SK-N-SH (cell line): Measurements from ENCODE around the gene DOC2A. TPM values are rescaled to one million over a fixed set of nuclear protein-coding genes. Genes with fewer than 3 reads are reported as not detected.

ENCODE experiments used
- CTCF ChIA-PET: fragments of 300-600, 350-600 bp; formaldehyde crosslinking; extraction: SDS; loops from one replicate; lab custom pipeline; 2021; lab: Yijun Ruan, JAX
- POLR2A ChIA-PET: fragments of 350-600 bp; sonication (Branson Sonifier 250); formaldehyde crosslinking; extraction: SDS; loops from one replicate; lab custom pipeline; 2020; ENCODE audit warnings: antibody characterized with exemption, inconsistent platforms; lab: Yijun Ruan, JAX
- DNase-seq: peaks from one replicate; pipeline ENCODE4 v3.0.0; 2012
- H2AFZ ChIP-seq: fragments of 200-600 bp; sonication (generic); 2 replicates; pipeline ENCODE4 v1.8.1; 2016; ENCODE audit warnings: antibody characterized with exemption, mild to moderate bottlenecking, low read depth
- H3F3A ChIP-seq: fragments of 200-600 bp; sonication (generic); replicated peaks from 2 replicates; pipeline ENCODE3; 2016; ENCODE audit warnings: antibody characterized with exemption, mild to moderate bottlenecking; ENCODE audit not compliant: insufficient read depth
- H3K27ac ChIP-seq, 2 experiments: fragments of 200-500 bp in 1 of 2; fragments of 200-600 bp in 1 of 2; sonication (Bioruptor generic) in 1 of 2; sonication (generic), shearing (Covaris generic) in 1 of 2; 2 replicates each; pipeline versions ENCODE4 v1.5.1 to v1.6.1; 2014 to 2016; ENCODE audit warnings: low read depth in 2 of 2, inconsistent platforms in 1 of 2, low read length in 1 of 2, mild to moderate bottlenecking in 1 of 2, mixed read lengths in 1 of 2
- H3K27me3 ChIP-seq: fragments of 200-600 bp; sonication (generic), shearing (Covaris generic); 2 replicates; pipeline ENCODE4 v1.6.1; 2016; ENCODE audit warnings: mixed run types; ENCODE audit not compliant: insufficient read depth
- H3K36me3 ChIP-seq, 2 experiments: fragments of 200-500 bp in 1 of 2; fragments of 200-600 bp in 1 of 2; sonication (Bioruptor generic) in 1 of 2; sonication (generic) in 1 of 2; replicated peaks in 1 of 2; 2 replicates each; pipeline versions ENCODE3 to v1.5.1; 2014 to 2016; ENCODE audit warnings: low read length in 1 of 2, mild to moderate bottlenecking in 1 of 2; ENCODE audit not compliant: insufficient read depth in 2 of 2, control insufficient read depth in 1 of 2
- H3K4me1 ChIP-seq, 2 experiments: fragments of 200-500 bp in 1 of 2; fragments of 200-600 bp in 1 of 2; sonication (Bioruptor generic) in 1 of 2; sonication (generic), shearing (Covaris generic) in 1 of 2; 2 replicates each; pipeline versions ENCODE4 v1.5.1 to v1.6.1; 2014 to 2016; ENCODE audit warnings: low read depth in 1 of 2, low read length in 1 of 2, mixed run types in 1 of 2; ENCODE audit not compliant: insufficient read depth in 2 of 2, control insufficient read depth in 1 of 2
- H3K4me2 ChIP-seq: fragments of 200-600 bp; sonication (generic), shearing (Covaris generic); 2 replicates; pipeline ENCODE4 v1.6.1; 2017; ENCODE audit warnings: mixed run types
- H3K4me3 ChIP-seq, 2 experiments: fragments of 200-500 bp in 1 of 2; fragments of 200-600 bp in 1 of 2; sonication (Bioruptor generic) in 1 of 2; sonication (generic), shearing (Covaris generic) in 1 of 2; 2 replicates each; pipeline versions ENCODE4 v1.5.1 to v1.8.1; 2014 to 2016; ENCODE audit warnings: low read depth in 2 of 2, inconsistent platforms in 1 of 2, low read length in 1 of 2, mild to moderate bottlenecking in 1 of 2, mixed read lengths in 1 of 2, moderate library complexity in 1 of 2
- H3K79me2 ChIP-seq: fragments of 200-600 bp; sonication (generic); 2 replicates; pipeline ENCODE4 v1.8.1; 2017; ENCODE audit warnings: mild to moderate bottlenecking; ENCODE audit not compliant: insufficient read depth
- H3K9ac ChIP-seq: fragments of 200-600 bp; sonication (generic); 2 replicates; pipeline ENCODE4 v1.6.1; 2017; ENCODE audit warnings: mixed run types
- H3K9me2 ChIP-seq: fragments of 200-600 bp; sonication (generic); 2 replicates; pipeline ENCODE4 v1.6.1; 2017; ENCODE audit warnings: mixed run types
- H3K9me3 ChIP-seq: fragments of 200-600 bp; sonication (generic); 2 replicates; pipeline ENCODE4 v1.6.1; 2017; ENCODE audit warnings: mixed run types, mild to moderate bottlenecking, moderate library complexity
- H4K20me1 ChIP-seq: fragments of 200-600 bp; sonication (generic); 2 replicates; pipeline ENCODE4 v1.6.1; 2017; ENCODE audit warnings: mild to moderate bottlenecking, mixed run types; ENCODE audit not compliant: insufficient read depth
- CHD2 ChIP-seq: fragments of 150-350 bp; IDR thresholded peaks from 2 replicates; pipeline ENCODE4 v1.6.1; 2018; ENCODE audit warnings: low read length; ENCODE audit not compliant: partially characterized antibody
- ELF1 ChIP-seq: IDR thresholded peaks from 2 replicates; pipeline ENCODE4 v1.4.0; 2012
- FOXJ3 ChIP-seq: sonication (generic); formaldehyde crosslinking; IDR thresholded peaks from 2 replicates; pipeline ENCODE4 v1.5.1; 2020; ENCODE audit warnings: mild to moderate bottlenecking, missing genetic modification reagents
- FOXM1 ChIP-seq: IDR thresholded peaks from 2 replicates; pipeline ENCODE4 v1.4.0; 2012; ENCODE audit warnings: low read depth, mild to moderate bottlenecking
- GATA2 ChIP-seq: sonication (generic); formaldehyde crosslinking; IDR thresholded peaks from 2 replicates; pipeline ENCODE4 v1.5.0; 2020; ENCODE audit warnings: mild to moderate bottlenecking, missing genetic modification reagents
- MAX ChIP-seq: IDR thresholded peaks from 2 replicates; pipeline ENCODE4 v1.4.0; 2012; ENCODE audit warnings: low read depth
- MXI1 ChIP-seq: IDR thresholded peaks from 2 replicates; pipeline ENCODE4 v1.6.1; 2012; ENCODE audit warnings: mild to moderate bottlenecking, low read depth, low read length, improper control_type of control experiment
- POLR2AphosphoS5 ChIP-seq: IDR thresholded peaks from 2 replicates; pipeline ENCODE4 v1.6.1; 2012; ENCODE audit warnings: low read depth, low read length
- RAD21 ChIP-seq: IDR thresholded peaks from 2 replicates; pipeline ENCODE4 v1.6.1; 2012; ENCODE audit warnings: mild to moderate bottlenecking, low read length
- RCOR1 ChIP-seq: fragments of 150-350 bp; IDR thresholded peaks from 2 replicates; pipeline ENCODE4 v1.6.1; 2017; ENCODE audit warnings: antibody characterized with exemption, low read length
- REST ChIP-seq: IDR thresholded peaks from 2 replicates; pipeline ENCODE4 v1.6.1; 2012; ENCODE audit warnings: mild to moderate bottlenecking, low read depth, low read length, moderate library complexity
- RFX5 ChIP-seq: IDR thresholded peaks from 2 replicates; pipeline ENCODE4 v1.6.1; 2012; ENCODE audit warnings: mild to moderate bottlenecking, improper control_type of control experiment, low read length
- SIN3A ChIP-seq: IDR thresholded peaks from 2 replicates; pipeline ENCODE4 v1.6.1; 2012; ENCODE audit warnings: low read depth, mild to moderate bottlenecking, low read length, moderate library complexity, borderline replicate concordance
- SMC3 ChIP-seq: IDR thresholded peaks from 2 replicates; pipeline ENCODE4 v1.6.1; 2012; ENCODE audit warnings: low read depth, low read length, improper control_type of control experiment
- TAF1 ChIP-seq: IDR thresholded peaks from 2 replicates; pipeline ENCODE4 v1.6.1; 2012; ENCODE audit warnings: low read depth, mild to moderate bottlenecking, low read length, moderate library complexity, borderline replicate concordance
- TCF12 ChIP-seq: IDR thresholded peaks from 2 replicates; pipeline ENCODE4 v1.4.0; 2012
- TEAD4 ChIP-seq: IDR thresholded peaks from 2 replicates; pipeline ENCODE4 v1.4.0; 2012; ENCODE audit warnings: mild to moderate bottlenecking, borderline replicate concordance; ENCODE audit not compliant: insufficient read depth
- YY1 ChIP-seq: IDR thresholded peaks from 2 replicates; pipeline ENCODE4 v1.4.0; 2012; ENCODE audit warnings: low read depth, mild to moderate bottlenecking
- WGBS: methylation state at CpG from one replicate; pipeline ENCODE4 v1.1.6; 2017; ENCODE audit warnings: low lambda C conversion rate; 5-methylcytosine and 5-hydroxymethylcytosine counted together
- polyA plus RNA-seq, 3 experiments: library from polyadenylated mRNA; depleted of rRNA; stranded (reverse); fragments of >200 nt; gene quantifications; 2 replicates each; pipeline ENCODE4 v1.2.3, GENCODE V29; 2012
- TF ChIP-seq, protein P1 (sequence below): IDR thresholded peaks from 2 replicates; pipeline ENCODE4 v1.4.0; 2012; ENCODE audit warnings: low read depth, borderline replicate concordance

Gene DOC2A
- polyA plus RNA-seq, 1 of the 3 experiments (the other 2 are of a cell fraction): 10.4 TPM

DNA sequence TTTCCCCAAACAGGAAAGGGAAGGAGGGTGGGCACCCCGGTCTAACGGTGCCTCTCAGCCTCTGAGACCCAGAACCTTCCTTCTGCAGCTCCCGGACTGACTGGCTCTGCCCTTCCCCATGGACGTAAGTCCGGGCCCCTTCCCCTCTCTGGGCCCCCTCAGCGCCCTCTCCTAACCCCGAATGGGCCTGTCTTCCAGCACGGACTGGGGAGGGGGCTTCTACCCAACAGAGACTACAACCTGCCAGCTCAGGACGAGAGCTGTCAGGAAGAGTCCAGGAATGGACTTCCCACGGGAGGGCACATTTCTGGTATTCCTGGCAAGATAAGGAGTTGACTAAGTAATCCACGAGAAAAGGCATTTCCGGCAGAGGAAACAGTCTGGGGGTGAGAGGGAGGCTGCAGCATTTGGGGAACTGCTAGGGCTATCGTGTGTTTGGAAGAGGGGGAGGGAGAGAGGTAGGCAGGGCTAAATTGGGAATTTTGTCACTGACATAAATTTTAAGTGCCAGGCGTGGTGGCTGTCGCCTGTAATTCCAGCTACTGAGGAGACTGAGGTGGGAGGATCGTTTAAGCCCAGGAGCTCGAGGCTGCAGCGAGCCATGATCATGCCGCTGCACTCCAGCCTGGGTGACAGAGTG lies 42.7 kb upstream of the DOC2A start:
- 5% methylated on average over 19 of the region's 19 CpGs for WGBS
- Histone ChIP-seq H3K9me2 (no peaks in the 10 kb centered on the region), H3K4me3 (peak overlapping the region; percentile 68 to 97), H3K36me3 (peaks cover 0 to 5% of the 10 kb centered on the region in 2 experiments), H3K79me2 (peaks cover 36% of the 10 kb centered on the region; the same call in 1 of the 2 replicates), H4K20me1 (no peaks in the 10 kb centered on the region), H3K9me3 (no peaks in the 10 kb centered on the region), H3K4me2 (peak overlapping the region; percentile 97), H2AFZ (peak overlapping the region; percentile 83), H3F3A (peaks cover 22% of the 10 kb centered on the region), H3K27ac (peak overlapping the region; percentile 58 to 70; a peak in 2 of 4 replicates), H3K9ac (peak overlapping the region; percentile 92), H3K27me3 (no peaks in the 10 kb centered on the region), H3K4me1 (peaks cover 5% of the 10 kb centered on the region in 2 experiments; a peak in 2 of 4 replicates)
- TF ChIP-seq RAD21 (no peak), SIN3A (0 out of 2 replicates have a peak, but pooled peaks have one; percentile 40)
- POLR2A ChIA-PET: interaction anchor here (1.0 to 2.6 kb wide), 5 partner anchors 10 to 39 kb away, joined by 4 to 19 read pairs (median 7); partner anchors contain the start of genes ALDOA and TBX6
- CTCF ChIA-PET: interaction anchor here (0.9 to 4.6 kb wide), 8 partner anchors 10 to 237 kb away, joined by 3 to 24 read pairs (median 4); partner anchors contain the start of genes TBX6 and TLCD3B
- no peak for DNase-seq

- Histone ChIP-seq H3K9me3 (no peaks in the 10 kb centered on the region), H3K79me2 (peaks cover 36% of the 10 kb centered on the region; the same call in 1 of the 2 replicates), H2AFZ (peak overlapping the region; percentile 94), H4K20me1 (no peaks in the 10 kb centered on the region), H3K9me2 (no peaks in the 10 kb centered on the region), H3K9ac (peak overlapping the region; percentile 92), H3F3A (peaks cover 22% of the 10 kb centered on the region), H3K36me3 (peaks cover 0 to 5% of the 10 kb centered on the region in 2 experiments), H3K27me3 (no peaks in the 10 kb centered on the region), H3K4me3 (peak overlapping the region; percentile 68 to 97), H3K27ac (peak overlapping the region; percentile 58 to 70; a peak in 3 of 4 replicates), H3K4me1 (peaks cover 5% of the 10 kb centered on the region in 2 experiments; a peak in 2 of 4 replicates), H3K4me2 (peak overlapping the region; percentile 97)
- ChIA-PET CTCF (interaction anchor here (0.9 to 4.6 kb wide), 9 partner anchors 10 to 236 kb away, joined by 3 to 24 read pairs (median 4); partner anchors contain the start of genes TBX6 and TLCD3B), POLR2A (interaction anchor here (1.0 to 2.6 kb wide), 5 partner anchors 10 to 40 kb away, joined by 4 to 19 read pairs (median 7); partner anchors contain the start of genes ALDOA and TBX6)
- 13% methylated on average over 21 of the region's 58 CpGs for WGBS
- peak; percentile 97 for DNase-seq
- no peak for TF ChIP-seq SMC3
- TF ChIP-seq RCOR1: no peak
- TF ChIP-seq REST: peak; percentile 73; the same call in 1 of the 2 replicates
- TF ChIP-seq TEAD4: no peak
- TF ChIP-seq FOXJ3: peak; percentile 65; the same call in 1 of the 2 replicates
- no peak for TF ChIP-seq YY1
- TF ChIP-seq SIN3A: peak; percentile 98
- peak; percentile 49 for TF ChIP-seq ELF1
- peak; percentile 35; the same call in 1 of the 2 replicates for TF ChIP-seq TAF1
- TF ChIP-seq RFX5: peak; percentile 61; the same call in 1 of the 2 replicates
- no peak for TF ChIP-seq CHD2
- TF ChIP-seq POLR2AphosphoS5: peak; percentile 51; the same call in 1 of the 2 replicates
- TF ChIP-seq GATA2 (CRISPR knock-in tag): no peak
- peak; percentile 50; the same call in 1 of the 2 replicates for TF ChIP-seq FOXM1
- TF ChIP-seq MAX: peak; percentile 99
- TF ChIP-seq MXI1: peak; percentile 90
- no peak for TF ChIP-seq TCF12
- TF ChIP-seq, protein P1, sequence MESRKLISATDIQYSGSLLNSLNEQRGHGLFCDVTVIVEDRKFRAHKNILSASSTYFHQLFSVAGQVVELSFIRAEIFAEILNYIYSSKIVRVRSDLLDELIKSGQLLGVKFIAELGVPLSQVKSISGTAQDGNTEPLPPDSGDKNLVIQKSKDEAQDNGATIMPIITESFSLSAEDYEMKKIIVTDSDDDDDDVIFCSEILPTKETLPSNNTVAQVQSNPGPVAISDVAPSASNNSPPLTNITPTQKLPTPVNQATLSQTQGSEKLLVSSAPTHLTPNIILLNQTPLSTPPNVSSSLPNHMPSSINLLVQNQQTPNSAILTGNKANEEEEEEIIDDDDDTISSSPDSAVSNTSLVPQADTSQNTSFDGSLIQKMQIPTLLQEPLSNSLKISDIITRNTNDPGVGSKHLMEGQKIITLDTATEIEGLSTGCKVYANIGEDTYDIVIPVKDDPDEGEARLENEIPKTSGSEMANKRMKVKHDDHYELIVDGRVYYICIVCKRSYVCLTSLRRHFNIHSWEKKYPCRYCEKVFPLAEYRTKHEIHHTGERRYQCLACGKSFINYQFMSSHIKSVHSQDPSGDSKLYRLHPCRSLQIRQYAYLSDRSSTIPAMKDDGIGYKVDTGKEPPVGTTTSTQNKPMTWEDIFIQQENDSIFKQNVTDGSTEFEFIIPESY: peak; percentile 81; the same call in 1 of the 2 replicates
These were observed 42.0 kb upstream of the DOC2A start for GRCh38 chr16:30052671-30053372.
